Measurements from ENCODE around the gene TMC6.
A peak's percentile ranks its signal among the peaks of the same experiment; 100 is the strongest.
"Not testable (repeated sequence)": the region's sequence is repeated elsewhere in the genome, so short reads cannot be mapped to it uniquely, and the experiment has no call there.

TMC6 gene

DNA sequence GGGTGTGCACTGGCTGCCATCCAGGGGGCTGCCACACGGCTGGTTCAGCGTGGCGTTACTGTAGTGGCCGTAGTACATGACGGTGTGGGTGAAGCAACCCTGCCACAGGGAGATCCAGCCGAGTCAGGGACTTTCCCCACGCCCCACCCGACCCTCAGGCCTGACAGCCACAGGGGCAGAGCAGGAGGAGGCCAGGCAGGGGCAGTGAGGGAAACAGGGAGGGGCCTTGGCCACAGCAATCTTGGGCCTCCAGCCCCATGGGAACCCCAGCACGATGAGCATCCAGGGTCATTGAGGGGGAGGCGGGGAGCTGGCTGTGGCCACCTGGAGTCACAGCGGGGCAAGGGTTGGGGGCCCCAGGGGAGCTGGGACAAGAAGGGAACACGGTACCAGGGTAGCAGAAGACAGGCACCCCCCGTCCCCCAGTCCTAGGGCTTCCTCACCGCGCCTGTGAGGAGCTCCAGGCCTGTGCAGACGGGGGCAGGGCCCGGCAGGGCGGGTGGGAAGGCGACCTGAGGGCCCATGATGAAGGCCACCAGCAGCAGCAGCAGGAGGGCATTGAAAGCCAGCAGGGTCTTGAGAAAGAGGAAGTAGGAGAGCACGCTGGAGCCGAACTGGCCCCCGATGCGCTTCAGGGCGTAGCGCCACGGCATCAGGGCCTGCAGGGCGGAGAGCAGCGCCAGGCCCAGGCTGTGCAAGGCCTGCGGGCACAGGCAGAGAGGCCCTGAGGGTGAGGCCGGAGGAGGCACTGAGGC is 4.3 kb downstream of the TMC6 start:
- no peak for DNase-seq (ENCODE audit: low read depth)

DNA sequence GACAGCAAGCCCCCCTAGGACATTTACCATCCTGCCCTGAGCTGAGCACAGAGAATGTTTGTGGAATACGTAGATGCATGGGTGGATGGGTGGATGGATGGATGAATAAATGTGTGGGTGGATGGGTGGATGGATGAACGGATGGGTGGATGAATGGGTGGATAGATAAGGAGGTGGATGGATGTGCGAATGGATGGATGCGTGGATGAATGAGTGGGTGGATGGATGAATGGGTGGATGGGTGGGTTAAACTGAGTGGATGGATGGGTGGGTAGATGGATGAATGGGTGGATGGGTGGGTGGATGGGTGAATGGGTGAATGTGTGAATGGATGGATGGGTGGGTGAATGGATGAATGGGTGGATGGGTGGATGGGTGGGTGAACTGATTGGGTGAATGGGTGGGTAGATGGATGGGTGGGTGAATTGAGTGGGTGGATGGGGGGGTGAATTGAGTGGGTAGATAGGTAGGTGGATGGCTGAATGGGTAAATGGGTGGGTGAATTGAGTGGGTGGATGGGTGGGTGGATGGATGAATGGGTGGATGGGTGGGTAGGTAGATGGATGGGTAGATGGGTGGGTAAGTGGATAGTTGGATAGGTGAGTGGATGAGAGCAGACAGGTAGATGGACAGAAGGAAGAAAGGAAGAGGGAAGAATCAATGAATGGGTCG is 5.2 kb downstream of the TMC6 start:
- no peak for DNase-seq (ENCODE audit: low read depth)

DNA sequence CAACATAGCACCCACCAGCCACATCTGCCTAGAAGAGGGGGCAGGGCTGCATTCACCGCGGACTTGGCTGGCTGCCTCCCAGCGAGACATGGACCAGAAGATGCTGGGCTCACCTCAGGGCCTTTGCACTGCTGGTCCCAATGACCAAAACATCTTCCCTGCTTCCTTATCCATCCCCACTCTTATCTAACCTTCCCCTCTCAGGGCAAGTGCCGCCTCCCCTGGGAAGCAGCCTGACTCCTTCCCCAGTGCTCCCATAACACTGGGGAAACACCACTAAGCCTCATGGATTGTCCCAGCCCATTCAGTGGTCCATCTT is 5.7 kb downstream of the TMC6 start:
- DNase-seq (ENCODE audit: low read depth), result no peak

DNA sequence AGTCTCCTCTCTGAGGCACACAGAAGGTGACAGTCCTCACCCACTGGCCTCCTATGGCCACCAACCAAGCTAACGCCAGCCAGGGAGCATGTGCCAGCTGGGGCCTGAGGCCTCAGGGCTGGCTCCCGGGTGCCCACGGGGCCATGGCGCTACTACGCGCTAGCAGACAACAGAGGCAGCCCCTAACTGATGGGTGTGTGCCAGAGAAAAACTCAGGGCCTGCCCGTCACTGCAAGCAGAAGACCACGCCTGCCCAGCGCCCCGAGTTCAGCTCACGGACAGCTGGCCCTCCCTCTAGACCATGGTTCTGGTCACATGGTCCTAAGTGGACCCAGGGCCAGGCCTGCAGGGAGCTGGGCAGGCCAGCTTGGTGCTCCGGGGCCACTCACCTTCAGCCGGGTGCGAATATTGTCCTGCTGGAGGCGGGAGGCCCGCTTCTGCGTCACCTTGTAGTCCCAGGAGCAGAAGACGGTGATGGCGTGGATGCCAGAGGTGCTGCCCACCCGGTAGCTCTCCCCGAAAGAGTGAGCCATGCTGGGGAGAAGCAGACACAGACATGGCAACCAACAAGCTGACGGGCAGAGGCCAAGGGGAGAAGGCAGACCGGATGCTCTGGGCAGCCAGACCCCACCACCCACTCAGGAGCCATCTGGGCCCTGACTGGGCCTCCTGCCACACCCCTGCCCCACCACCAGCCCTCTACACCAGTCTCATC is 6.2 kb downstream of the TMC6 start:
- DNase-seq (ENCODE audit: low read depth), result no peak

DNA sequence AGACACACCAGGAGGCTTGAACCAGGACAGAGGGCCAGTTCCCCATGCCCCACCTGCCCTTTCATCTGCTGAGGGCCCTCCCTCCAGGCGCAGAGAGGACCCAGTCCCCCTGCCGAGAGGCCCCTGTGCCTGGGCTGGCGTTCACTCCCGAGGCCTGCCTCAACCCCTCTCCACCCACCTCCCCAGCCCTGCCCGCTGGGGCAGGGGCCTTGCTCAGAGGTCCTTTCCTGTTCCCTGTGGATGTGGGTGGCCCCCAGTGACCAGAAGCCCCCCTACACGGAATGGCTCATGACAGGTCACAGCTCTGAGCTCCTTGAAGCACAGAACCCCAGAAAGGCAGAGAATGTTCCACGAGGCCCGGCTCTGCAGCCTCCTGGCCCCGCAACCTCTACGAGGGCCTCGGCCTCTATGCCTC is 6.7 kb downstream of the TMC6 start:
- no peak for DNase-seq (ENCODE audit: low read depth)

DNA sequence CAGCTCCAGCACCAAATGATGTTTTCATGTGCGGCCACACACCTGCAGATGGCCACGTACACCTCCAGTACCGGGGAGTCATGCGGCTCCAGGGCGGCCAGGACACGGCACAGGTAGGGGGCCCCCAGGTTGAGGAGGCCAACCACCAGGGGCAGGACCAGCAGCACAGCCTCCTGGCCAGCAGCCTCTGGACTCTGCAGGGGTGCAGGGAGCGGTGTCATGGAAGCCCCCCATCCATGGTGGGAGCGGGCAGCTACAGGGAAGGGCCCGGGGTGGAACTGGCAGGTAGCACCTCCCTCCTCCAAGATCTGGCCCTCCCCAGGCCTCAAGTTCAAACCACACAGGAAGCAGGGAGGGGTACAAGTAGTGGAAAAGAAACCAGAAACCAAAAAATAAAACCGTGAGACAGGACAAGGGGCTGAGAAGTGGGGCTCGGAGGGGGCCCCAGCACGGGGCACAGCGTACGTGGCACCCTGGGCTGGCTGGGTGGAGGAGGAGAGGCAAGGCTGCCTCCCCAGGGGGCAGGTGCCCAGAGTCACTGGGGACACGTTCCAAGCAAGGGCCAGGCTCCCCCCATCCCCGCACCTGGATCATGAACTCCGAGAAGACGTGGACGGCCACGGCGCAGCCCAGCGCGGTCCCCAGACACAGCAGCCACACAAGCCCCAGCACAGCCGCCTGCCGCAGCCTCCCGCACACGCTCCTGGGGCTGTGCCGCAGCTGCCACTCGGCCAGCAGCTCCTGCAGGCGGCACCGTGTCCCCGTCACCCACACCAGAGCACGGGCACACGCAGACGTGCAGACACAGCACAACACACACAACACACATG is 7.4 kb downstream of the TMC6 start:
- DNase-seq (ENCODE audit: low read depth), result no peak

DNA sequence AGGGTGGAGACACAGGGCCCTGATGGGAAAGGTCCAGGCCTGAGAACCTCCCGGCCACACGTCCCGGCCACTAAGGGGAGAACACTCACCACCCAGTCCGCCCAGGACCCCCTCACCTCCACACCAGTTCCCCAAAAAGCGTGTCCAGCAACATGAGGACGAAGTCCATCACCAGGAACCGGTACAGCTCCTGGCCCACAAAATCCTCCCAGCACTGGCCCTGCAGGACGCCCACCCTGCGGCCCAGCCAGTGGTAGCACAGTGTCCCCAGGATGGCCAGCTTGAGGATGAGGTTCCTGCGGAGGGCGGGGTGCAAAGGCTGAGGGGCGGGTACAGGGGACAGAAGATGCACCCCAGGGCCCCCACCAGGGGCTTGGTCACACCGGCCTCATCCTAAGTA is 8.0 kb downstream of the TMC6 start:
- no peak for DNase-seq (ENCODE audit: low read depth)

DNA sequence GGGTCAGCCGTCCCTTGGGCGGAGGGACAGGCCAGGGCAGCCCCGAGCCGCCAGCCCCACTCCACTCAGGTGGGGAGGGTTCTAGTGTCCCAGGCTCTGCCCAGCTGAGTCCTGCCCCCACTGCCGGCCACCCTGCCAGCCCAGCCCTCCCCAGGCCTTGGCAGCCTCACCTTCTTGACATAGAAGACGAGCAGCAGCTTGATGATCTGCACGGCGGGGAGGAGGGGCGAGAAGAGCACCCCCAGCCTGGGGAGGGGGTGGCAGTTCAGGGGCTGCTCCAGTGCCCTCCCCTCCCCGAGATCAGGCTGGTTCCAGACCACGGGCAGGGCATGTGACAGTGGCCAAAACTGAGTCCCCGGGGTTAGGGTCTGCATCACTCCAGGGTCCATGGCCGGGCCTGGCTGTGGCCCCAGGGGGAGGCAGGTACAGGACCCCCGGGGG is 9.7 kb downstream of the TMC6 start:
- DNase-seq (ENCODE audit: low read depth), result no peak

DNA sequence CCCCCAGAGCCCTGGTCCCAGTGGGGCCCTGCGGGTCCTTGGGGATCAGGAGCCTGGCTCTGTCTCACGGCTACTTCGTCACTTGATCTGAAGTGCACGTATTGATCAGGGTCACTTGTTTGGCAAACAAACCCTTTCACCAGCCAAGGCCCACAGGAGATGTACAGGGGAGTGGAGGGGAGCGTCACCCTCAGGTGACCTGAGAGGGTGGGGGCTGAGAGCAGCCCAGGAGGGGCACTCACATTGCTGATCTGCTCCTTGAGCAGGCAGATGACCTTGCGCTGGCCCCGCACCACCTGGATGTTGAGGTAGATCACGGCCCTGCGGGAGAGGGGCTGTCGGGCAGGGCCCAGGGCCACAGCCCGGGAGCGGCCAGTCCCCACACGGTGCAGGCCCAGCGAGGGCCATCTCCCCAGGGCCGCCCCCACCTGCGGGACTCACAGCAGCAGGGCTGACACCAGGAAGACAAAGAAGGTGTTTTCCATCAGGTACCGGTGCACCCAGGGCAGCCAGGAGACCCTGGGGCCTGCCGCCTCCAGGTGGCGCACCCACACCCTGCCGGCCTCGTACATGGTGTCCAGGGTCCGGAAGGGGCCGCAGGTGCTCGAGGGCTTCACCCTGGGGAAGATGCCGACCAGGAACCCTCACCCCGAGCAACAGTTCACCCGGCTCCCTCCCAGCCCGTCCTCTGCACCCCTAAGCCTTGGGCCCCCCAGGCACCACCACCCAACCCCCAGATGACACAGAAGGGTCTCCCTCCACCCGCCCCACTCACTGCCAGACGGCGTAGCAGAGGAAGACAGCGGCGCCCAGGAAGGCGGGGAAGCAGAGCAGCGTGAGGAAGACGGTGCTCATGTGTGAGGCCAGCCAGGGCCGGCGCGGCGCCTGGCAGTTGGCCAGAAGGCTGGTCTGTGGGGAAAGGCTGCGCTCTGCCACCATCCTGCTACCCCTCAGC is 11.3 kb downstream of the TMC6 start:
- DNase-seq (ENCODE audit: low read depth), result no peak

DNA sequence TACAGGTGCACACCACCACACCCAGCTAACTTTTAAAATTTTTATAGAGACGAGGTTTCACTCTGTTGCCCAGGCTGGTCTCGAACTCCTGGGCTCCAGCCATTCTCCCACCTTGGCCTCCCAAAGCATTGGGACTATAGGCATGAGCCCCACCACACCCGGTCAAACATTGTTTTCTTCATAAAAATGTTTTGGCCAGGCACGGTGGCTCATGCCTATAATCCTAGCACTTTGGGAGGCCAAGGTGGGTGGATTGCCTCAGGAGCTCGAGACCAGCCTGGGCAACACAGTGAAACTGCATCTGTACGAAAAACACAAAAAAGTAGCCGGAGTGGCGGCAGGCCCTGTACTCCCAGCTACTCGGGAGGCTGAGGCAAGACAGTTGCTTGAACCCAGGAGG is 12.1 kb downstream of the TMC6 start:
- DNase-seq (ENCODE audit: low read depth), result no peak

DNA sequence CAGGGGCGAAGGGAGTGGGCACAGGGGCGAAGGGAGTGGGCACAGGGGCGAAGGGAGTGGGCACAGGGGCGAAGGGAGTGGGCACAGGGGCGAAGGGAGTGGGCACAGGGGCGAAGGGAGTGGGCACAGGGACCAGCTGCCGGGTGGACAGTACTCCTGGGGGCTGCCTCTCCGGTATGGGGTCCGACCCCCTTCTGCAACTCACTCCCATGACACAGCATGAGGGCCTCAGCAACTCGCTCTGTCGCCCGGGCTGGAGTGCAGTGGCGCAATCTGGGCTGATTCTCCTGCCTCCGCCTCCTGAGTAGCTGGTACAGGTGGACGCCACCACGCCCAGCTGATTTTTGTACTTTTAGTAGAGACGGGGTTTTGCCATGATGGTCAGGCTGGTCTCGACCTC is 12.8 kb downstream of the TMC6 start:
- not testable (repeated sequence) for DNase-seq (ENCODE audit: low read depth)

DNA sequence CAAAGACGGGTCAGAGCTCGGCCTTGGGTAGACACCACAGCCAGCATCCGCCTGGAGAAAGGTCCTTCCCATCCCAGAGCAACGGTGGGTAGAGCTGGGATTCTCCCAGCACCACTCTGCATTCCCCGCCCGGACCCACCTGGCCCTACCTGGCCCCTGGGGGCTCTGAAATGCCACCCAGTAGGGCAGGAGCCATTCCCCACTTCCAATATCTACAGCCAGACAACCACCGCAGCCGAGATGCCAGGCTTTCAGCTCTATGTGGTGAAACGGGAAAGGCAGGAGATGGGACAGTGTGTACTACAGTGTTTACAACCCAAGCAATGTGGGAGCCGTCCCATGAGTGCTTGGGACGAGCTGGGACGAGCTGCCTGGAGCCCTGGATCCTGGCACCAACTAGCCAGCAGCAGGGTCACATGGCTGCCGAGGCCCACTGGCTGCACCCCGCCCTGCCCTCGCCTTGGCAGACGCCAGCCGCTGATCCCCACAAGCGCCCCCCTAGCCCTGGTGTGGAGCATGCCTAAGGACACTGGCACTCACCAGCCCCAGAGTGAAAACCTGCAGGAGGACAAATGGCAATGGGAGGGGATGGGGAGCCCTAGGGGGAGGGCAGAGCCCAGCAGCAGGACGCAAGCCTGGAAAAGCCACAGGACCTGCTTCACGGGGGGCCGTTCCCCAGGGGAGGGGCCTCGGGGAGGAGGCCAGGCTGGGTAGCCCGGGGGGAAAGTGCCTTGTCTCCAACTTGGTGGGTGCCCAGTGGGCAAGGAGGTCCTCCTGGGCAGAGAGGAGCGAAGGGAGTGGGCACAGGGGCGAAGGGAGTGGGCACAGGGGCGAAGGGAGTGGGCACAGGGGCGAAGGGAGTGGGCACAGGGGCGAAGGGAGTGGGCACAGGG is 13.5 kb downstream of the TMC6 start:
- DNase-seq (ENCODE audit: low read depth), result no peak

DNA sequence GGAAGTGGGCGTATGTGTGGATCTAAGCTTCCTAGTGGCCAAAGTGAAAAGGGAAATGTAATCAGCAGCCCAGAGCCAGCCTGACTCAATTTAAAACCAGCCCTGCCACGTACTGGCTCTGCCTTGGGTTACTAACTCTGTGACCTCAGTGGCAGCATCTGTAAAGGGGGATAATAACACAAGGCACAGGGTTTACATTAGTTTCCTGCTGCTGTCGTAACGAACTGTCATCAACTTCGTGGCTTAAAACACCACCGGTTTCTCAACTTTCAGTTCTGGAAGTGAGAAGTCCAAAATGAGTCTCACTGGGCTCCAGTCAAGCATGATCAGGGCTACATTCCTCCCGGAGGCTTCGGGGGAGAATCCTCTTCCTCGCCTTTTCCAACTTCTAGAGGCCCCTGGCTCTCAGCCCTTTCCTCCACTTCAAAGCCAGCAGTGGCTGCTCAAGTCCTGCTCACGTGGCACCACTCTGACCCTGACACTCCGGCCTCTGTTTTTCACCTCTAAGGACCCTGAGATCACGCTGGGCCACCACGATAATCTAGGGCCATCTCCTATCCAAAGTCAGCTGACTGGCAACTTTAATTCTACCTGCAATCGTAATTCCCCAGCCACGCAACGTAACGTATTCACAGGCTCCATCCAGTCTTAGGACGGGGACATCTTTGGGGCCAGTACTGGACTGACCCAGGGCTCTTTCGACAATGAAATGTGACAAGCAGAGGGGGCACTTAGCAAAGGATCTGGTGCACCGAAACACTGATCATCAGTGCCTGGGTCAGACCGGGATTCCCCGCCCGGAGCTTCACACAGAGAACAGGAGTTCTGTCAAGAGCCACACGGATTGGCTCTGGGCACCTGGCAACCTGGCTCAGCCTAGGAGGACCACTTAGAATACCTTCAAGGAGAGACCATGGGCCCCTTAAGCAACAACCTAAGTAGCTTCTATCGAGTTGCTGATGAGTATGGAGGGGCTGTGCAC is 14.5 kb downstream of the TMC6 start:
- no peak for DNase-seq (ENCODE audit: low read depth)

DNA sequence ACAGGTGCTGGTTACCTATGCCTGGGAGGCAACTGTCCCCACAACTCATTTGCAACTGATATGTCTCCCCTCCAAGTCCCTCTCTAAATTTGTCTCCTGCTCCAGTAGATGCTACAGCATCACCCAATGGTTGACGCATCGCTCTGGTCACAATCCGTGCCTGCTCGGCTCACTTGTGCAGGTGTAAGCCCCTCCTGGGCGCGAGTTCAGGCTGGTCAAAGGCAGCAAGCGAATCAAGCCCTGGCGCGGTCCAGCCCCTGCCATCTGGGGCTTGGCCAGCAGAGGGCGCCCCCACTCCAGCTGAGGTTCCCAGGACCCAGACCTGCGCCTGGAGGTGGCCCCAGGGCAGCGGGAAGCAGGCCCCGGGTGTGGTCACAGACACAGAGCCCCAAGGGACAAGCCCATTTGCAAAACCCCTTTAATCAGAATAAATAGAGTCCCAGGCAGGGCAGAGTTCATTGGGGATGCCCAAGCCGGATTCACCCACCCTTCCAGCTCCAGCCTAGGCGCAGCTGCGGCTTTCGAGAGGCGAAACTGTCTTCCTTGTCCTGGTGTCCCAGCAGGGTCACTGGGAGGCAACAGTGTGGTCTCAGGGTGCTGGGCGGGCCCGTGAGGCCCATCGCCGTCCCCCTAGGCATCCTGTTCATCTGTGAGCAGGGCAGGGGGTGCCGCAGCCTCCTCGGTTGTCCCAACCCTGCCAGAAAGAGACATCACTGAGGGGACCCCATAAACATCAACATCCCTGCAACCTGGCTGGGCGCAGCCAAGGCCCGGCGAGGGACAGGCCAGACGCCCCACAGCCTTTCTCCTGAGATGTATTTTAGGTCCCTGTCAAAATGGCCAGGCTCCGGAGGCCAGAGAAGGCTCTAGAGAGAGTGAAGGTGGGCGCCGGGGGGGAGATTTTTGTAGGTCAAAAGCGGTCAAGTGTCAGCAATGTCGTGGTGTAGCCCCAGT is 15.8 kb downstream of the TMC6 start:
- peak; percentile 15 for DNase-seq (ENCODE audit: low read depth)

DNA sequence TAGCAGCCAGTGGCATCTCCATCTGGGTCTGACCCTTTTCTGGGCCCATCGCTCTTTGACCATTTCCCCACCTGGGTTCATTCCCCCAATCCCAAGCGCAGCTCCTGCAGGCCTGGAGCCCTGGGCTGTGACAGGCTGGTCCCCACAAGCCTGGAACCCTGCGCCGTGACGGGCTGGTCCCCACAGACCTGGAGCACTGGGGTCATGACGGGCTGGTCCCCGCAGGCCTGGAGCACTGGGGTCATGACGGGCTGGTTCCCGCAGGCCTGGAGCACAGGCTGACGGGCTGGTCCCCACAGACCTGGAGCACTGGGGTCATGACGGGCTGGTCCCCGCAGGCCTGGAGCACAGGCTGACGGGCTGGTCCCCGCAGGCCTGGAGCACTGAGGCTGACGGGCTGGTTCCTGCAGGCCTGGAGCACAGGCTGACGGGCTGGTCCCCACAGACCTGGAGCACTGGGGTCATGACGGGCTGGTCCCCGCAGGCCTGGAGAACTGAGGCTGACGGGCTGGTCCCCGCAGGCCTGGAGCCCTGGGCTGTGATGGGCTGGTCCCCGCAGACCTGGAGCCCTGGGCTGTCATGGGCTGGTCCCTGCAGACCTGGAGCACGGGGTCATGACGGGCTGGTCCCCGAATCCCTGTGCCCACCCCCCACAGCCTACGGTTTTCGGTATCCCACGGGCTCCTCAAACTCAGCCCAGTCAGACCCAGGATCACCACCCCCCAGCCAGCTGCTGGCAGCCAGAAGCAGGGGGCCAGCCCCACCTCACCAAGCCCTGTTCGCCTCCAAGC is 16.6 kb downstream of the TMC6 start:
- no peak for DNase-seq (ENCODE audit: low read depth)

DNA sequence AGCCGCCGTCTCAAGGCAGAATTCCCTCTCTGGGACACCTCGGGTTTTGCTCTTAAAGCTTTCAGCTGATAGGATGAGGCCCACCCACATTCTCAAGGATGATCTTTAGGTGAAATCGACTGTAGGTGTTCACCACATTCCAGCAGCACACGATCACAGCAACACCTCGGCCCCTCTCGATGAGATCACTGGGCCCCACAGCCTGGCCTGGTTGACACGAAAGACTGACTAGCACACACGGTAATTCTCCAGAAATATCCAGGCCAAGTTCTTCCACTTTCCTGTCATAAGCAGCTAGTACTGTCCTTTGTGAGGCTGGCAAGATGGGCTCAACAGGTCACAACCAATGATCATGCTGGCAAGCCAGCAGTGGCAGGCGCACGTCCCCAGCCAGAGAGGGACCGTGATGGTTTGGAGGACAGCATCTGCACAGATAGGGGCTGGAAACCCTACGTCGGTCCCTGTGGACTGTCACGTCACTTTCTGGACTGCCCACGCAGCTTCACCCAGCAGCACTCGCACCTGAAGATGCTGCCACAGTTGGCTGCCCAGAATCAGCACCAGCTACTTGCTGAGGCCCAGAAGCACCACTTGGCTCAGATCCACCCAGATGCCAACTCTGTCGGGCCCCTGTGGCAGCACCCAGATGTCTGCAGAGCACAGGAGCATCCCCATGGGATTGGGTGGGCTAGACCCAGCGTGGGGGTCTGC is 17.4 kb downstream of the TMC6 start:
- no peak for DNase-seq (ENCODE audit: low read depth)
